Activated T-cell treated with anti-CD3 and anti-CD28 coated beads for 48 hours (primary cell): ENCODE measurements around the gene GRIN2A.

ENCODE experiments used
- DNase-seq: peaks from one replicate; pipeline ENCODE4 v3.0.0-alpha.2; 2020; ENCODE audit warnings: low read depth

Gene GRIN2A

GRCh38 chr16:9817586-9817985, 364.6 kb downstream of the GRIN2A start:
- no peak for DNase-seq

- no peak for DNase-seq
Measured at GRCh38 chr16:9816644-9817043, 365.6 kb downstream of the GRIN2A start.

GRCh38 chr16:9813665-9814064, 368.6 kb downstream of the GRIN2A start:
- DNase-seq = no peak

GRCh38 chr16:9808210-9808609, 374.0 kb downstream of the GRIN2A start:
- DNase-seq = no peak

GRCh38 chr16:9807302-9807701, 374.9 kb downstream of the GRIN2A start:
- no peak for DNase-seq

GRCh38 chr16:9805109-9805508, 377.1 kb downstream of the GRIN2A start:
- DNase-seq = no peak

- DNase-seq = no peak
Measured at GRCh38 chr16:9802160-9802559, 380.1 kb downstream of the GRIN2A start.

- DNase-seq = no peak
Measured at GRCh38 chr16:9801651-9802050, 380.6 kb downstream of the GRIN2A start.

- no peak for DNase-seq
Measured at GRCh38 chr16:9800186-9800738, 382.0 kb downstream of the GRIN2A start.

- no peak for DNase-seq
Measured at GRCh38 chr16:9798952-9799580, 383.2 kb downstream of the GRIN2A start.

GRCh38 chr16:9798474-9798873, 383.8 kb downstream of the GRIN2A start:
- DNase-seq = no peak

- DNase-seq = no peak
Measured at GRCh38 chr16:9797306-9797705, 384.9 kb downstream of the GRIN2A start.

GRCh38 chr16:9793623-9794022, 388.6 kb downstream of the GRIN2A start:
- DNase-seq = no peak

GRCh38 chr16:9791556-9791955, 390.7 kb downstream of the GRIN2A start:
- no peak for DNase-seq

GRCh38 chr16:9790199-9790598, 392.0 kb downstream of the GRIN2A start:
- no peak for DNase-seq

GRCh38 chr16:9787717-9788116, 394.5 kb downstream of the GRIN2A start:
- DNase-seq = no peak

GRCh38 chr16:9780831-9781230, 401.4 kb downstream of the GRIN2A start:
- no peak for DNase-seq

- no peak for DNase-seq
Measured at GRCh38 chr16:9778849-9779248, 403.4 kb downstream of the GRIN2A start.

GRCh38 chr16:9775998-9776397, 406.2 kb downstream of the GRIN2A start:
- no peak for DNase-seq

GRCh38 chr16:9773289-9773688, 408.9 kb downstream of the GRIN2A start:
- no peak for DNase-seq

GRCh38 chr16:9772526-9773225, 409.6 kb downstream of the GRIN2A start:
- DNase-seq = no peak

- DNase-seq = no peak
Measured at GRCh38 chr16:9766891-9767290, 415.3 kb downstream of the GRIN2A start.

GRCh38 chr16:9763505-9763904, 418.7 kb downstream of the GRIN2A start:
- DNase-seq = no peak

GRCh38 chr16:9761870-9762269, 420.4 kb downstream of the GRIN2A start:
- DNase-seq = no peak
